HCT116 (cell line): Measurements from ENCODE around the gene MAGI3. TPM values are rescaled to one million over a fixed set of nuclear protein-coding genes. Genes with fewer than 3 reads are reported as not detected.

Source experiments
- ATAC-seq: fragments of 200-7000 bp; cut with Tn5 transposase; 2 replicates; pipeline ENCODE4 v1.9.1; 2020; ENCODE audit warnings: mild to moderate bottlenecking, moderate library complexity
- BruUV-seq: library from RNA; stranded (reverse); fragments of 400-500 nt; replicated peaks from 2 replicates; lab custom pipeline; 2021; lab: Mats Ljungman, UMichigan
- CTCF ChIA-PET: fragments of 300-600 bp; sonication (Branson Sonifier 250); formaldehyde crosslinking; loops from one replicate; lab custom pipeline; 2021; ENCODE audit warnings: antibody characterized with exemption; lab: Charles Lee
- POLR2A ChIA-PET: fragments of 300-600, 350-600 bp; sonication (Branson Sonifier 250); formaldehyde crosslinking; loops from one replicate; lab custom pipeline; 2021; ENCODE audit warnings: antibody characterized with exemption; lab: Charles Lee
- RAD21 ChIA-PET, 2 experiments: fragments of 300-600 bp; sonication (Branson Sonifier 250); formaldehyde crosslinking; loops; one replicate each; lab custom pipeline; 2023; ENCODE audit warnings: low total read pairs in 2 of 2; ENCODE audit not compliant: uncharacterized antibody in 2 of 2, unreplicated experiment in 2 of 2, low non-redundant PET in 1 of 2; lab: Charles Lee
- DNase-seq: peaks from one replicate; pipeline ENCODE4 v3.0.0-alpha.2; 2010; ENCODE audit warnings: low read depth, low spot score
- H2AFZ ChIP-seq: fragments of 200-600 bp; shearing (Covaris generic), sonication (generic); 2 replicates; pipeline ENCODE4 v1.6.1; 2017; ENCODE audit warnings: low read depth, mixed run types, mixed read lengths, antibody characterized with exemption, low read length; ENCODE audit not compliant: poor library complexity, severe bottlenecking
- H3K27ac ChIP-seq: 2 replicates; pipeline ENCODE4 v1.5.1; 2012; ENCODE audit warnings: low read depth, low read length
- H3K27me3 ChIP-seq: fragments of 200-600 bp; sonication (generic); 2 replicates; pipeline ENCODE4 v1.6.1; 2016; ENCODE audit warnings: mixed run types, low read length, mixed read lengths; ENCODE audit not compliant: insufficient read depth
- H3K36me3 ChIP-seq, 2 experiments: fragments of 200-500 bp in 1 of 2; fragments of 200-600 bp in 1 of 2; sonication (Bioruptor generic) in 1 of 2; sonication (generic) in 1 of 2; 2 replicates each; pipeline versions ENCODE4 v1.5.1 to v1.6.1; 2014 to 2016; ENCODE audit warnings: low read length in 2 of 2, inconsistent platforms in 1 of 2, mixed read lengths in 1 of 2, mixed run types in 1 of 2; ENCODE audit not compliant: insufficient read depth in 2 of 2, control insufficient read depth in 1 of 2
- H3K4me1 ChIP-seq, 2 experiments: fragments of 200-600 bp in 1 of 2; sonication (generic) in 1 of 2; 2 replicates each; pipeline versions ENCODE4 v1.5.1 to v1.6.1; 2012 to 2017; ENCODE audit warnings: low read length in 2 of 2, inconsistent platforms in 1 of 2, mild to moderate bottlenecking in 1 of 2, mixed read lengths in 1 of 2, mixed run types in 1 of 2, moderate library complexity in 1 of 2; ENCODE audit not compliant: insufficient read depth in 2 of 2, control insufficient read depth in 1 of 2
- H3K4me2 ChIP-seq: fragments of 200-600 bp; sonication (generic); 2 replicates; pipeline ENCODE4 v1.6.1; 2017; ENCODE audit warnings: mixed run types, low read length, mixed read lengths
- H3K4me3 ChIP-seq, 2 experiments: fragments of 200-600 bp in 1 of 2; sonication (generic) in 1 of 2; replicated peaks in 1 of 2; 2 replicates each; pipeline ENCODE4 v1.5.1; 2011 to 2016; ENCODE audit warnings: low read length in 2 of 2, control low read depth in 1 of 2, low read depth in 1 of 2, mild to moderate bottlenecking in 1 of 2, mixed read lengths in 1 of 2, mixed run types in 1 of 2
- H3K79me2 ChIP-seq: fragments of 200-600 bp; sonication (generic); 2 replicates; pipeline ENCODE4 v1.6.1; 2017; ENCODE audit warnings: mild to moderate bottlenecking, mixed run types, low read length, moderate library complexity, mixed read lengths; ENCODE audit not compliant: insufficient read depth
- H3K9ac ChIP-seq: fragments of 200-600 bp; sonication (generic); 2 replicates; pipeline ENCODE4 v1.6.1; 2016; ENCODE audit warnings: low read length, mixed read lengths
- H3K9me2 ChIP-seq: fragments of 200-600 bp; sonication (generic), shearing (Covaris generic); 2 replicates; pipeline ENCODE4 v1.6.1; 2017; ENCODE audit warnings: mixed run types, mild to moderate bottlenecking, moderate library complexity; ENCODE audit not compliant: insufficient read depth
- H3K9me3 ChIP-seq, 2 experiments: fragments of 200-500 bp in 1 of 2; fragments of 200-600 bp in 1 of 2; sonication (Bioruptor generic) in 1 of 2; sonication (generic) in 1 of 2; 2 replicates each; pipeline ENCODE4 v1.6.1; 2014 to 2017; ENCODE audit warnings: low read length in 2 of 2, mixed read lengths in 2 of 2, inconsistent platforms in 1 of 2, low read depth in 1 of 2, mild to moderate bottlenecking in 1 of 2, mixed run types in 1 of 2, moderate library complexity in 1 of 2; ENCODE audit not compliant: control insufficient read depth in 1 of 2, insufficient read depth in 1 of 2
- H4K20me1 ChIP-seq: fragments of 200-600 bp; sonication (generic), shearing (Covaris generic); 2 replicates; pipeline ENCODE4 v1.6.1; 2017; ENCODE audit warnings: mixed run types, mild to moderate bottlenecking, moderate library complexity; ENCODE audit not compliant: insufficient read depth
- ATF3 ChIP-seq: IDR thresholded peaks from 2 replicates; pipeline ENCODE4 v1.6.1; 2012
- CBX3 ChIP-seq: IDR thresholded peaks from 2 replicates; pipeline ENCODE4 v1.6.1; 2012; ENCODE audit warnings: low read depth
- CTCF ChIP-seq, 3 experiments: fragments of 200-600 bp in 1 of 3; sonication (generic) in 1 of 3; IDR thresholded peaks in 2 of 3; conservative IDR thresholded peaks in 1 of 3; 2 replicates each; pipeline ENCODE4 v1.5.1; 2012 to 2017; ENCODE audit warnings: low read depth in 2 of 3, low read length in 2 of 3, antibody characterized with exemption in 1 of 3, borderline replicate concordance in 1 of 3, control low read depth in 1 of 3, mild to moderate bottlenecking in 1 of 3, mixed read lengths in 1 of 3, mixed run types in 1 of 3, moderate library complexity in 1 of 3; ENCODE audit not compliant: insufficient read depth in 1 of 3
- EGR1 ChIP-seq: IDR thresholded peaks from 2 replicates; pipeline ENCODE4 v1.6.1; 2012; ENCODE audit warnings: low read depth
- ELF1 ChIP-seq: IDR thresholded peaks from 2 replicates; pipeline ENCODE4 v1.6.1; 2012; ENCODE audit warnings: low read depth, borderline replicate concordance
- MAX ChIP-seq: IDR thresholded peaks from 2 replicates; pipeline ENCODE4 v1.6.1; 2012
- POLR2A ChIP-seq: IDR thresholded peaks from 2 replicates; pipeline ENCODE4 v1.7.0; 2011; ENCODE audit warnings: borderline replicate concordance; ENCODE audit not compliant: insufficient read depth, insufficient read length; ENCODE audit errors: extremely low read depth
- POLR2AphosphoS5 ChIP-seq: IDR thresholded peaks from 2 replicates; pipeline ENCODE4 v1.6.1; 2011; ENCODE audit warnings: mild to moderate bottlenecking, low read depth, low read length, moderate library complexity
- REST ChIP-seq: IDR thresholded peaks from 2 replicates; pipeline ENCODE4 v1.6.1; 2012; ENCODE audit warnings: low read depth
- SIN3A ChIP-seq: IDR thresholded peaks from 2 replicates; pipeline ENCODE4 v1.6.1; 2012; ENCODE audit warnings: low read depth
- SP1 ChIP-seq: IDR thresholded peaks from 2 replicates; pipeline ENCODE4 v1.6.1; 2012; ENCODE audit warnings: low read depth
- TCF7L2 ChIP-seq: IDR thresholded peaks from 2 replicates; pipeline ENCODE4 v1.7.0; 2011; ENCODE audit warnings: borderline replicate concordance, inconsistent platforms; ENCODE audit not compliant: insufficient read depth, insufficient read length; ENCODE audit errors: extremely low read depth
- YY1 ChIP-seq: IDR thresholded peaks from 2 replicates; pipeline ENCODE4 v1.6.1; 2011; ENCODE audit warnings: low read length, low read depth, moderate library complexity, mild to moderate bottlenecking; ENCODE audit not compliant: insufficient replicate concordance; ENCODE audit errors: extremely low read depth
- ZBTB33 ChIP-seq: IDR thresholded peaks from 2 replicates; pipeline ENCODE4 v1.6.1; 2011; ENCODE audit warnings: mild to moderate bottlenecking, low read length, moderate library complexity; ENCODE audit not compliant: insufficient replicate concordance; ENCODE audit errors: extremely low read depth
- ZFX ChIP-seq: fragments of 450-650 bp; IDR thresholded peaks from 2 replicates; pipeline ENCODE4 v1.6.1; 2017
- ZNF274 ChIP-seq: fragments of 200-500 bp; sonication (Bioruptor generic); IDR thresholded peaks from 2 replicates; pipeline ENCODE4 v1.6.1; 2014; ENCODE audit warnings: mild to moderate bottlenecking, low read depth, low read length, inconsistent platforms
- intact Hi-C: fragments of 100-400 bp; cut with micrococcal nuclease; formaldehyde crosslinking; loops from 2 replicates; pipeline ENCODE4 v1.10.0; 2022
- total RNA-seq: library from RNA; stranded (reverse); gene quantifications from one replicate; pipeline ENCODE4 v1.2.1, GENCODE V29; 2021; ENCODE audit not compliant: unreplicated experiment

Gene MAGI3
- total RNA-seq, 1 experiment from 2014 or later, result 11.8 TPM

- no peak for DNase-seq
- Histone ChIP-seq H3K4me2 (peak overlapping the region; percentile 50), H3K27ac (no peak overlapping the region), H3K4me3 (no peak overlapping the region), H3K27me3 (no peaks in the 10 kb centered on the region), H4K20me1 (no peaks in the 10 kb centered on the region)
- CTCF ChIA-PET, result no interaction called here
- no TSS peak for BruUV-seq
- intact Hi-C loops, result no loop called here
- TF ChIP-seq CBX3 (no peak), ELF1 (no peak), ZBTB33 (no peak), YY1 (no peak), SP1 (no peak), EGR1 (no peak), POLR2AphosphoS5 (no peak), TCF7L2 (no peak), SIN3A (no peak), REST (no peak), POLR2A (no peak), ZNF274 (no peak), ATF3 (no peak), CTCF (IDR thresholded peaks at IDR 0.05 in 2 of 3, conservative IDR thresholded peaks at IDR 0.05 in 1 of 3; ENCODE audit: borderline replicate concordance in 1 of 3, insufficient read depth in 1 of 3, low read depth in 2 of 3, low read length in 2 of 3) (no peak), MAX (no peak), ZFX (no peak)
- TF ChIP-seq, all 23 proteins: peak for 0
- ATAC-seq, result peak; percentile 44; the same call in 1 of the 2 replicates
- H3K9me2 ChIP-seq, result no peaks in the 10 kb centered on the region
- peak overlapping the region; percentile 81 for H2AFZ ChIP-seq
- RAD21 ChIA-PET, result no interaction called here
- no peaks in the 10 kb centered on the region for H3K79me2 ChIP-seq
- H3K9me3 ChIP-seq, result no peaks in the 10 kb centered on the region
- H3K9ac ChIP-seq, result no peak overlapping the region
- H3K4me1 ChIP-seq, result peaks cover 0 to 10% of the 10 kb centered on the region in 2 experiments; a peak in 2 of 4 replicates
- POLR2A ChIA-PET, result interaction anchor here (0.5 kb wide), 1 partner anchor 222 kb away, joined by 3 read pairs; no protein-coding TSS in a partner anchor
- no peaks in the 10 kb centered on the region for H3K36me3 ChIP-seq
Measured at GRCh38 chr1:113353580-113353979, 36.7 kb upstream of the MAGI3 start.
